ENCODE data around the gene PLCB4. TPM values are rescaled to one million over a fixed set of nuclear protein-coding genes. Genes with fewer than 3 reads are reported as not detected.

The PLCB4 gene
- total RNA-seq, 1 donor from 2014 or later, result 10.5 TPM

GRCh38 chr20:9250511-9250910, 181.6 kb downstream of the PLCB4 start:
- Mint-ChIP-seq H3K4me1 (ENCODE audit: unreplicated experiment) (peaks cover 4% of the 10 kb centered on the region), H3K4me3 (ENCODE audit: unreplicated experiment) (no peak overlapping the region), H3K27me3 (ENCODE audit: unreplicated experiment) (peaks cover 2% of the 10 kb centered on the region), H3K36me3 (ENCODE audit: low read depth, unreplicated experiment) (no peaks in the 10 kb centered on the region), H3K27ac (ENCODE audit: unreplicated experiment) (no peak overlapping the region), H3K9me3 (ENCODE audit: unreplicated experiment) (no peaks in the 10 kb centered on the region)
- DNase-seq (ENCODE audit: low spot score), result no peak
- no peak for TF ChIP-seq CTCF (IDR thresholded peaks at IDR 0.05; ENCODE audit: unreplicated experiment)

- TF ChIP-seq CTCF (IDR thresholded peaks at IDR 0.05; ENCODE audit: unreplicated experiment), result no peak
- Mint-ChIP-seq H3K4me3 (ENCODE audit: unreplicated experiment) (no peak overlapping the region), H3K36me3 (ENCODE audit: low read depth, unreplicated experiment) (no peaks in the 10 kb centered on the region), H3K4me1 (ENCODE audit: unreplicated experiment) (peaks cover 6% of the 10 kb centered on the region), H3K27me3 (ENCODE audit: unreplicated experiment) (peaks cover 2% of the 10 kb centered on the region), H3K9me3 (ENCODE audit: unreplicated experiment) (no peaks in the 10 kb centered on the region), H3K27ac (ENCODE audit: unreplicated experiment) (no peak overlapping the region)
- no peak for DNase-seq (ENCODE audit: low spot score)
Measured at GRCh38 chr20:9253006-9253539, 184.2 kb downstream of the PLCB4 start.

- TF ChIP-seq CTCF (IDR thresholded peaks at IDR 0.05; ENCODE audit: unreplicated experiment), result no peak
- H3K4me3 Mint-ChIP-seq (ENCODE audit: unreplicated experiment), result no peak overlapping the region
- H3K27me3 Mint-ChIP-seq (ENCODE audit: unreplicated experiment), result peaks cover 2% of the 10 kb centered on the region
- no peak for DNase-seq (ENCODE audit: low spot score)
- H3K27ac Mint-ChIP-seq (ENCODE audit: unreplicated experiment), result no peak overlapping the region
- H3K4me1 Mint-ChIP-seq (ENCODE audit: unreplicated experiment), result peaks cover 17% of the 10 kb centered on the region
- no peaks in the 10 kb centered on the region for H3K36me3 Mint-ChIP-seq (ENCODE audit: low read depth, unreplicated experiment)
- H3K9me3 Mint-ChIP-seq (ENCODE audit: unreplicated experiment), result no peaks in the 10 kb centered on the region
Measured at GRCh38 chr20:9255171-9255570, 186.3 kb downstream of the PLCB4 start.

GRCh38 chr20:9256393-9256792, 187.5 kb downstream of the PLCB4 start:
- TF ChIP-seq CTCF (IDR thresholded peaks at IDR 0.05; ENCODE audit: unreplicated experiment), result no peak

GRCh38 chr20:9258901-9259300, 190.0 kb downstream of the PLCB4 start:
- Mint-ChIP-seq H3K4me1 (ENCODE audit: unreplicated experiment) (peaks cover 39% of the 10 kb centered on the region), H3K27ac (ENCODE audit: unreplicated experiment) (peak overlapping the region; percentile 38), H3K36me3 (ENCODE audit: low read depth, unreplicated experiment) (no peaks in the 10 kb centered on the region), H3K4me3 (ENCODE audit: unreplicated experiment) (no peak overlapping the region), H3K9me3 (ENCODE audit: unreplicated experiment) (no peaks in the 10 kb centered on the region), H3K27me3 (ENCODE audit: unreplicated experiment) (no peaks in the 10 kb centered on the region)
- no peak for DNase-seq (ENCODE audit: low spot score)
- TF ChIP-seq CTCF (IDR thresholded peaks at IDR 0.05; ENCODE audit: unreplicated experiment), result no peak

More at GRCh38 chr20:9256393-9256792, 187.5 kb downstream of the PLCB4 start:
- H3K9me3 Mint-ChIP-seq (ENCODE audit: unreplicated experiment), result no peaks in the 10 kb centered on the region
- H3K4me1 Mint-ChIP-seq (ENCODE audit: unreplicated experiment), result peaks cover 22% of the 10 kb centered on the region
- no peak for DNase-seq (ENCODE audit: low spot score)
- peaks cover 2% of the 10 kb centered on the region for H3K27me3 Mint-ChIP-seq (ENCODE audit: unreplicated experiment)
- H3K36me3 Mint-ChIP-seq (ENCODE audit: low read depth, unreplicated experiment), result no peaks in the 10 kb centered on the region
- H3K27ac Mint-ChIP-seq (ENCODE audit: unreplicated experiment), result no peak overlapping the region
- H3K4me3 Mint-ChIP-seq (ENCODE audit: unreplicated experiment), result no peak overlapping the region

All from endothelial cell (in vitro differentiated cells).